Astrocyte (in vitro differentiated cells and primary cell): ENCODE measurements around the gene SFXN3. TPM values are rescaled to one million over a fixed set of nuclear protein-coding genes. Genes with fewer than 3 reads are reported as not detected.

ENCODE experiments used
- DNase-seq: peaks from one replicate; pipeline ENCODE4 v3.0.0-alpha.2; 2010; ENCODE audit warnings: low read depth
- FAIRE-seq: peaks from 2 replicates; lab custom pipeline; 2011; peaks lifted over from hg19 to GRCh38; lab: Jason Lieb, UNC
- H2AFZ ChIP-seq: 2 replicates; pipeline ENCODE4 v1.6.0; 2012; ENCODE audit warnings: low read depth, low read length, inconsistent platforms
- H3K27ac ChIP-seq: 2 replicates; pipeline ENCODE4 v1.5.1; 2011; ENCODE audit warnings: low read depth, low read length, inconsistent platforms
- H3K27me3 ChIP-seq: 2 replicates; pipeline ENCODE4 v1.6.0; 2011; ENCODE audit warnings: low read length, inconsistent platforms; ENCODE audit not compliant: insufficient read depth
- H3K36me3 ChIP-seq: 2 replicates; pipeline ENCODE4 v1.5.1; 2011; ENCODE audit warnings: low read length, inconsistent platforms; ENCODE audit not compliant: insufficient read depth
- H3K4me1 ChIP-seq: 2 replicates; pipeline ENCODE4 v1.5.1; 2011; ENCODE audit warnings: low read length, inconsistent platforms; ENCODE audit not compliant: insufficient read depth
- H3K4me2 ChIP-seq: 2 replicates; pipeline ENCODE4 v1.6.0; 2012; ENCODE audit warnings: low read length, inconsistent platforms
- H3K4me3 ChIP-seq: 2 replicates; pipeline ENCODE4 v1.5.1; 2011; ENCODE audit warnings: low read depth, mild to moderate bottlenecking, low read length, inconsistent platforms; ENCODE audit not compliant: insufficient read depth
- H3K79me2 ChIP-seq: 2 replicates; pipeline ENCODE4 v1.6.0; 2012; ENCODE audit warnings: mild to moderate bottlenecking, low read length, inconsistent platforms; ENCODE audit not compliant: insufficient read depth
- H3K9ac ChIP-seq: 2 replicates; pipeline ENCODE4 v1.6.0; 2012; ENCODE audit warnings: mild to moderate bottlenecking, low read length, inconsistent platforms
- H3K9me3 ChIP-seq: 2 replicates; pipeline ENCODE4 v1.5.1; 2012; ENCODE audit warnings: low read depth, mild to moderate bottlenecking, low read length, inconsistent platforms; ENCODE audit not compliant: insufficient read depth
- H4K20me1 ChIP-seq: 2 replicates; pipeline ENCODE4 v1.6.0; 2012; ENCODE audit warnings: low read length, inconsistent platforms; ENCODE audit not compliant: insufficient read depth
- H3K27ac Mint-ChIP-seq: one replicate; pipeline ENCODE4 v1.8.0; 2021; ENCODE audit warnings: mild to moderate bottlenecking, mixed read lengths; ENCODE audit not compliant: unreplicated experiment
- H3K27me3 Mint-ChIP-seq: one replicate; pipeline ENCODE4 v1.8.0; 2021; ENCODE audit warnings: low read depth, mixed read lengths; ENCODE audit not compliant: unreplicated experiment
- H3K36me3 Mint-ChIP-seq: one replicate; pipeline ENCODE4 v1.8.0; 2021; ENCODE audit warnings: low read depth, mixed read lengths; ENCODE audit not compliant: unreplicated experiment
- H3K4me1 Mint-ChIP-seq: one replicate; pipeline ENCODE4 v1.8.0; 2021; ENCODE audit warnings: low read depth, mixed read lengths; ENCODE audit not compliant: unreplicated experiment
- H3K4me3 Mint-ChIP-seq: one replicate; pipeline ENCODE4 v1.8.0; 2021; ENCODE audit warnings: mild to moderate bottlenecking, moderate library complexity, mixed read lengths; ENCODE audit not compliant: unreplicated experiment
- H3K9me3 Mint-ChIP-seq: one replicate; pipeline ENCODE4 v1.8.0; 2021; ENCODE audit warnings: mild to moderate bottlenecking, mixed read lengths; ENCODE audit not compliant: unreplicated experiment
- EZH2 ChIP-seq: IDR thresholded peaks from 2 replicates; pipeline ENCODE4 v1.6.1; 2012; ENCODE audit warnings: mild to moderate bottlenecking, low read length, inconsistent platforms; ENCODE audit not compliant: insufficient read depth
- total RNA-seq: library from RNA; stranded (reverse); gene quantifications from 2 replicates; pipeline ENCODE4 v1.2.1, GENCODE V29; 2021
- TF ChIP-seq, protein P1 (sequence below): IDR thresholded peaks from 2 replicates; pipeline ENCODE4 v1.5.1; 2011; ENCODE audit warnings: low read depth, mild to moderate bottlenecking, inconsistent platforms, low read length, moderate library complexity; ENCODE audit not compliant: insufficient read depth

Gene SFXN3
- total RNA-seq, 1 donor from 2014 or later = 68.3 TPM

DNA sequence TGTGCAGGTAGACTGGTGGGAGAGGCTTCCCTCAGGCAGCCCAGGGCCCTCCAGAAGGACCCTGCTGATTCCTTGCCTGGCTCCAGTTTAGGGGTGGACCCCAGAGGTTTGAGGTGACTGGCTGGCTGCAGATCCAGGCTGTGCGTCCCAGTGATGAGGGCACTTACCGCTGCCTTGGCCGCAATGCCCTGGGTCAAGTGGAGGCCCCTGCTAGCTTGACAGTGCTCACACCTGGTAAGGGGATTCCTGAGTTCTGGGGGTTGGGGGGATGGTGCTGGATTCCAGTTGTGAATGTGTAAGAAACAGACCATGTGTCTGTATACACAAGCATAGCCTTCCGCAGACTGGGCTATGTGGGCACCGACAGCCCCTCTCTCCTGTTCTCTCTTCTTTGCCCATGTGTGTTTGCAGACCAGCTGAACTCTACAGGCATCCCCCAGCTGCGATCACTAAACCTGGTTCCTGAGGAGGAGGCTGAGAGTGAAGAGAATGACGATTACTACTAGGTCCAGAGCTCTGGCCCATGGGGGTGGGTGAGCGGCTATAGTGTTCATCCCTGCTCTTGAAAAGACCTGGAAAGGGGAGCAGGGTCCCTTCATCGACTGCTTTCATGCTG is 33.5 kb downstream of the SFXN3 start:
- FAIRE-seq = no peak
- peaks cover 16% of the 10 kb centered on the region for H3K4me1 Mint-ChIP-seq
- peaks cover 4% of the 10 kb centered on the region for H3K27me3 ChIP-seq

DNA sequence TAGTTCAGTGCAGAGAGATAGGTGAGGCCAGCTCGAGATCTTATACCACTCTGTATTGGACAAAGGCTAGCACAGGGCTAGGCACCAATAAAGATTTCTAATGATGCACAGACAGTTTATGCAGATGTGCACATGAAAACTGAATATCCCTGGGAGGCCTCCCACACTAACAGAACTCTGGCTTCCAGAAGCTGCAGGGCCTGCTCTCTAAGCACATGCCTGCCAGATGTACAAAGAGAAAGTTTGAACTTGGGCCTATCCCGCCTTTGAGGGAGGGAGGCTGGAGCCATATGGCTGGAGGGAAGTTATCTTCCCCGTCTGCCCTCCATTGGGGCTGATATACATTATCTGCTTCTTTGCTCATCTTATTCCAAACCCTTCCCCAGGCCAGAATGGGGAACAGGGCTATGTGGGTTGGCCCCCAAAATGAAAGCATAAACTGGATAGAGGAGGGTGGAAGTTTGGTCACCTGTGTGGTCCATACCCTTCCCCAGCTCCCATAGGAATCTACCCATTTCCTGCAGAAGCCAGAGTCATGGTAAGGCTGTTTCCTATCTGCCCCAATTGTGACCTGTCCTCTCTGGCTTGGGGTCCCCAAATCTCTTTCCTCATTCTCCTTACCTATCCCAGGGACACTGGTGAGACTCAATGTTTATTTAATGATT is 34.6 kb downstream of the SFXN3 start:
- H2AFZ ChIP-seq = peak overlapping the region; percentile 79
- no peaks in the 10 kb centered on the region for H3K36me3 ChIP-seq
- no peaks in the 10 kb centered on the region for H3K79me2 ChIP-seq
- Mint-ChIP-seq H3K27me3 (peaks cover 30% of the 10 kb centered on the region), H3K4me1 (peaks cover 12% of the 10 kb centered on the region), H3K36me3 (peaks cover 5% of the 10 kb centered on the region), H3K9me3 (no peaks in the 10 kb centered on the region), H3K27ac (no peak overlapping the region), H3K4me3 (peak overlapping the region; percentile 68)
- TF ChIP-seq, protein P1, sequence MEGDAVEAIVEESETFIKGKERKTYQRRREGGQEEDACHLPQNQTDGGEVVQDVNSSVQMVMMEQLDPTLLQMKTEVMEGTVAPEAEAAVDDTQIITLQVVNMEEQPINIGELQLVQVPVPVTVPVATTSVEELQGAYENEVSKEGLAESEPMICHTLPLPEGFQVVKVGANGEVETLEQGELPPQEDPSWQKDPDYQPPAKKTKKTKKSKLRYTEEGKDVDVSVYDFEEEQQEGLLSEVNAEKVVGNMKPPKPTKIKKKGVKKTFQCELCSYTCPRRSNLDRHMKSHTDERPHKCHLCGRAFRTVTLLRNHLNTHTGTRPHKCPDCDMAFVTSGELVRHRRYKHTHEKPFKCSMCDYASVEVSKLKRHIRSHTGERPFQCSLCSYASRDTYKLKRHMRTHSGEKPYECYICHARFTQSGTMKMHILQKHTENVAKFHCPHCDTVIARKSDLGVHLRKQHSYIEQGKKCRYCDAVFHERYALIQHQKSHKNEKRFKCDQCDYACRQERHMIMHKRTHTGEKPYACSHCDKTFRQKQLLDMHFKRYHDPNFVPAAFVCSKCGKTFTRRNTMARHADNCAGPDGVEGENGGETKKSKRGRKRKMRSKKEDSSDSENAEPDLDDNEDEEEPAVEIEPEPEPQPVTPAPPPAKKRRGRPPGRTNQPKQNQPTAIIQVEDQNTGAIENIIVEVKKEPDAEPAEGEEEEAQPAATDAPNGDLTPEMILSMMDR = no peak
- TF ChIP-seq EZH2 = no peak
- H4K20me1 ChIP-seq = no peaks in the 10 kb centered on the region
- H3K4me1 ChIP-seq = peaks cover 45% of the 10 kb centered on the region
- H3K27ac ChIP-seq = no peak overlapping the region
- FAIRE-seq (no peak), DNase-seq (no peak)
- peaks cover 4% of the 10 kb centered on the region for H3K27me3 ChIP-seq
- H3K9ac ChIP-seq = peak overlapping the region; percentile 44
- H3K9me3 ChIP-seq = no peaks in the 10 kb centered on the region
- H3K4me3 ChIP-seq = no peak overlapping the region
- H3K4me2 ChIP-seq = peak overlapping the region; percentile 95

More for the DNA sequence above, 33.5 kb downstream of the SFXN3 start:
- Mint-ChIP-seq H3K36me3 (peaks cover 5% of the 10 kb centered on the region), H3K9me3 (no peaks in the 10 kb centered on the region), H3K4me3 (peak overlapping the region; percentile 65), H3K27me3 (peaks cover 28% of the 10 kb centered on the region), H3K27ac (no peak overlapping the region)
- TF ChIP-seq, protein P1 = no peak
- no peak for TF ChIP-seq EZH2
- H3K4me3 ChIP-seq = no peak overlapping the region
- H3K36me3 ChIP-seq = no peaks in the 10 kb centered on the region
- H3K9me3 ChIP-seq = no peaks in the 10 kb centered on the region
- DNase-seq = no peak
- H3K79me2 ChIP-seq = peaks cover 5% of the 10 kb centered on the region
- no peak overlapping the region for H3K9ac ChIP-seq
- H3K4me2 ChIP-seq = no peak overlapping the region
- no peaks in the 10 kb centered on the region for H4K20me1 ChIP-seq
- no peak overlapping the region for H2AFZ ChIP-seq
- H3K27ac ChIP-seq = no peak overlapping the region
- H3K4me1 ChIP-seq = peaks cover 51% of the 10 kb centered on the region
